BJ (cell line): Measurements from ENCODE around the gene POC1B. TPM values are rescaled to one million over a fixed set of nuclear protein-coding genes. Genes with fewer than 3 reads are reported as not detected.

Source experiments
- CTCF ChIA-PET: fragments of 350-600 bp; formaldehyde crosslinking; extraction: SDS; loops from one replicate; lab custom pipeline; 2021; ENCODE audit warnings: antibody characterized with exemption, inconsistent platforms; lab: Yijun Ruan, JAX
- POLR2A ChIA-PET: fragments of 300-600 bp; sonication (Branson Sonifier 250); formaldehyde crosslinking; extraction: SDS; loops from one replicate; lab custom pipeline; 2021; ENCODE audit warnings: antibody characterized with exemption; lab: Charles Lee
- DNase-seq: peaks from one replicate; pipeline ENCODE4 v3.0.0-alpha.2; 2011; ENCODE audit warnings: low read depth
- H3K27me3 ChIP-seq: 2 replicates; pipeline ENCODE4 v1.6.0; 2011; ENCODE audit warnings: low read length; ENCODE audit not compliant: control insufficient read depth, insufficient read depth
- H3K36me3 ChIP-seq: 2 replicates; pipeline ENCODE4 v1.5.1; 2011; ENCODE audit warnings: low read length; ENCODE audit not compliant: control insufficient read depth, insufficient read depth
- H3K4me3 ChIP-seq: 2 replicates; pipeline ENCODE4 v1.5.1; 2011; ENCODE audit warnings: low read depth, mild to moderate bottlenecking, control low read depth, low read length
- CTCF ChIP-seq: IDR thresholded peaks from 2 replicates; pipeline ENCODE4 v1.5.1; 2011; ENCODE audit warnings: low read depth, mild to moderate bottlenecking, control low read depth, inconsistent platforms, low read length, moderate library complexity; ENCODE audit not compliant: insufficient read depth
- polyA plus RNA-seq: library from polyadenylated mRNA; depleted of rRNA; stranded (reverse); fragments of >200 nt; gene quantifications from 2 replicates; pipeline ENCODE4 v1.2.3, GENCODE V29; 2011

Gene POC1B
- polyA plus RNA-seq, 1 experiment, result 6.7 TPM

- Histone ChIP-seq H3K4me3 (no peak overlapping the region), H3K36me3 (no peaks in the 10 kb centered on the region), H3K27me3 (no peaks in the 10 kb centered on the region)
- ChIA-PET POLR2A (no interaction called here), CTCF (interaction anchor here (0.9 to 1.9 kb wide), 2 partner anchors 10 to 42 kb away, joined by 6 to 8 read pairs; partner anchors contain the start of gene GALNT4)
- no peak for DNase-seq
- TF ChIP-seq CTCF, result no peak
These were observed 12.3 kb downstream of the POC1B start for GRCh38 chr12:89513544-89513943.

- Histone ChIP-seq H3K4me3 (no peak overlapping the region), H3K36me3 (no peaks in the 10 kb centered on the region), H3K27me3 (no peaks in the 10 kb centered on the region)
- CTCF ChIA-PET, result interaction anchor here (0.9 to 1.7 kb wide), 4 partner anchors 8 to 490 kb away, joined by 3 to 4 read pairs (median 3); no protein-coding TSS in a partner anchor
- POLR2A ChIA-PET, result no interaction called here
- DNase-seq, result no peak
- no peak for TF ChIP-seq CTCF
These were observed 18.6 kb downstream of the POC1B start for GRCh38 chr12:89507015-89507824.

DNA sequence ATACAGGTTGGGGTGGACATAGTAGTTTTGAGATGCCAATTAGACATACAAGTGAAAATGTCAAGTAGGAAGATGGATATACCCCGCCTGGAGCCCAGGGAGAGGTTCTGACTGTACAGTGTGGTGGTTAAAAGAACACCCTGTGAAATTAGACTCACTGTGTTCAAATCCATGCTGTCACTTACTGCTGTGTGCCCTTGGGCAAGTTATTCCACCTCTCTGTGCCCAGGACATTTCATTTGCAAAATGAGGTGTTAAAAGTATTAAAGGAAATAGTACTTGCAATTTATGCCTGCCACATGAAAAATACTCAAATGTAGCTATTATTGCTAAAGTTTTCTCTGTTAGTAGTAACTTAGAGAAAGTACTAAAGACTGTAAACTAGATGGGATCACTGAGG is 19.8 kb downstream of the POC1B start:
- no peak for DNase-seq
- Histone ChIP-seq H3K36me3 (no peaks in the 10 kb centered on the region), H3K4me3 (no peak overlapping the region), H3K27me3 (no peaks in the 10 kb centered on the region)
- no peak for TF ChIP-seq CTCF
- ChIA-PET CTCF (interaction anchor here (1.2 to 1.7 kb wide), 3 partner anchors 9 to 488 kb away, joined by 3 to 4 read pairs (median 4); no protein-coding TSS in a partner anchor), POLR2A (no interaction called here)

DNA sequence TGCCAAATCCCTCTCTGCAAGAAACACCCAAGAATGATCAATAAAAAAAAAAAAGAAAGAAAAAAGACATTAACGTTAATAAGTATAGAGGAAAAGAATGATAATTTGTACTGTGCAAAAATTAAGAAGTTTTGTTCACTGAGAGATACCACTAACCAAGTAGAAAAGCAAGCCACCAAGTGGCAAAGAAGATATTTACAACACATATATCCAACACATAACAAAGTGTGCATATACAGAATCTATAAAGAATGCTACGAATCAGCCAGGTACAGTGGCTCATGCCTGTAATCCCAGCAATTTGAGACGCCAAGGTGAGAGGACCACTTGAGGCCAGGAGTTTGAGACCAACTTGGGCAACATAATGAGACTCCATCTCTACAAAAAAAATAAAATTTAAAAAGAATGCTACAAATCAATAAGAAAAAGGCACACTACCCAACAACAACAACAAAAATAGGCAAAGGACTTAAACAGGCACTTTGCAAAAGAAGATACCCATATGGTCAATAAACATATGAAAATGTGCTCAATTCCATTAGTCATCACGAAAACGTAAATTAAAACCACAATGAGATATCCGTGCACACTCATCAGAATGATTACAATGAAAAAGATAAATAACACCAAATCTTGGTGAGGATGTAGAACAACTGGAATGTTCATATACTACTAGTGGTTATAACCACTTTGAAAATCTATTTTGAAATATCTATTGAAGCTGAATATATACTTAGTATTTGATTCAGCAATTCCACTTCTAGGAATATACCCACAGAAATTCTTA is 21.1 kb downstream of the POC1B start:
- POLR2A ChIA-PET, result no interaction called here
- Histone ChIP-seq H3K27me3 (no peaks in the 10 kb centered on the region), H3K36me3 (no peaks in the 10 kb centered on the region), H3K4me3 (no peak overlapping the region)
- DNase-seq, result no peak
- TF ChIP-seq CTCF, result no peak
- CTCF ChIA-PET, result interaction anchor here (0.9 to 1.2 kb wide), 2 partner anchors 17 to 453 kb away, joined by 4 read pairs; no protein-coding TSS in a partner anchor

DNA sequence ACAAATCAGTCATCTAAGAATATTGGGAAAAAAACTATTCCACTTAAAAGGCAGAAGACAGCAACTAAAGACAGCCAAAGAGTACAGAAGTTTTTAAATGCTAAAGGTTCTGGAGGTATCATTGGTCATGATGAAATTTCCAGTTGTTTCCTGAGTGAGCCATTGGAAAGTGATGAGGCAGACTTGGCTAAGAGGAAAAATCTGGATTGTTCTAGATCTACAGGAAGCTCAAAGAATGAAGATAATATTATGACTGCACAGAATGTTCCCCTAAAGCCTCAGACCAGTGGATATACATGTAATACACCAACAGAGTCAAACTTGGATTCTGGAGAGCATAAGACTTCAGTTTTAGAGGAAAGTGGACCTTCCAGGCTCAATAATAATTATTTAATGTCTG is 24.1 kb downstream of the POC1B start:
- POLR2A ChIA-PET, result no interaction called here
- no peaks in the 10 kb centered on the region for H3K27me3 ChIP-seq
- H3K4me3 ChIP-seq, result no peak overlapping the region
- no peak for DNase-seq
- TF ChIP-seq CTCF, result no peak
- no peaks in the 10 kb centered on the region for H3K36me3 ChIP-seq
- CTCF ChIA-PET, result no interaction called here
